GM06990 (cell line): ENCODE results near the gene DHX34.
"Not testable (repeated sequence)": the region's sequence is repeated elsewhere in the genome, so short reads cannot be mapped to it uniquely, and the experiment has no call there.

Source experiments
- DNase-seq: peaks from one replicate; pipeline ENCODE4 v3.0.0-alpha.2; 2011; ENCODE audit not compliant: insufficient read length; ENCODE audit errors: extremely low read depth
- H3K27me3 ChIP-seq: replicated peaks from 2 replicates; pipeline ENCODE4 v1.6.0; 2011; ENCODE audit warnings: low read length; ENCODE audit not compliant: control insufficient read depth, insufficient read depth
- H3K36me3 ChIP-seq: 2 replicates; pipeline ENCODE4 v1.5.1; 2011; ENCODE audit warnings: low read length; ENCODE audit not compliant: control insufficient read depth, insufficient read depth
- H3K4me3 ChIP-seq: replicated peaks from 2 replicates; pipeline ENCODE4 v1.5.1; 2011; ENCODE audit warnings: low read depth, mild to moderate bottlenecking, control low read depth, low read length
- TF ChIP-seq, protein P1 (sequence below): IDR thresholded peaks from 2 replicates; pipeline ENCODE4 v1.5.1; 2011; ENCODE audit warnings: low read length, control low read depth, mild to moderate bottlenecking, inconsistent platforms; ENCODE audit not compliant: insufficient read depth, poor library complexity, severe bottlenecking

Gene DHX34

GRCh38 chr19:47363758-47364531 is 14.8 kb downstream of the DHX34 start:
- Histone ChIP-seq H3K27me3 (no peaks in the 10 kb centered on the region), H3K4me3 (no peak overlapping the region), H3K36me3 (peaks cover 26% of the 10 kb centered on the region)
- no peak for DNase-seq
- TF ChIP-seq, protein P1, sequence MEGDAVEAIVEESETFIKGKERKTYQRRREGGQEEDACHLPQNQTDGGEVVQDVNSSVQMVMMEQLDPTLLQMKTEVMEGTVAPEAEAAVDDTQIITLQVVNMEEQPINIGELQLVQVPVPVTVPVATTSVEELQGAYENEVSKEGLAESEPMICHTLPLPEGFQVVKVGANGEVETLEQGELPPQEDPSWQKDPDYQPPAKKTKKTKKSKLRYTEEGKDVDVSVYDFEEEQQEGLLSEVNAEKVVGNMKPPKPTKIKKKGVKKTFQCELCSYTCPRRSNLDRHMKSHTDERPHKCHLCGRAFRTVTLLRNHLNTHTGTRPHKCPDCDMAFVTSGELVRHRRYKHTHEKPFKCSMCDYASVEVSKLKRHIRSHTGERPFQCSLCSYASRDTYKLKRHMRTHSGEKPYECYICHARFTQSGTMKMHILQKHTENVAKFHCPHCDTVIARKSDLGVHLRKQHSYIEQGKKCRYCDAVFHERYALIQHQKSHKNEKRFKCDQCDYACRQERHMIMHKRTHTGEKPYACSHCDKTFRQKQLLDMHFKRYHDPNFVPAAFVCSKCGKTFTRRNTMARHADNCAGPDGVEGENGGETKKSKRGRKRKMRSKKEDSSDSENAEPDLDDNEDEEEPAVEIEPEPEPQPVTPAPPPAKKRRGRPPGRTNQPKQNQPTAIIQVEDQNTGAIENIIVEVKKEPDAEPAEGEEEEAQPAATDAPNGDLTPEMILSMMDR: no peak

- H3K36me3 ChIP-seq: peaks cover 29% of the 10 kb centered on the region
- H3K4me3 ChIP-seq, DNase-seq, H3K27me3 ChIP-seq: not testable (repeated sequence)
These were observed 16.3 kb downstream of the DHX34 start for GRCh38 chr19:47365455-47365854.

DNA sequence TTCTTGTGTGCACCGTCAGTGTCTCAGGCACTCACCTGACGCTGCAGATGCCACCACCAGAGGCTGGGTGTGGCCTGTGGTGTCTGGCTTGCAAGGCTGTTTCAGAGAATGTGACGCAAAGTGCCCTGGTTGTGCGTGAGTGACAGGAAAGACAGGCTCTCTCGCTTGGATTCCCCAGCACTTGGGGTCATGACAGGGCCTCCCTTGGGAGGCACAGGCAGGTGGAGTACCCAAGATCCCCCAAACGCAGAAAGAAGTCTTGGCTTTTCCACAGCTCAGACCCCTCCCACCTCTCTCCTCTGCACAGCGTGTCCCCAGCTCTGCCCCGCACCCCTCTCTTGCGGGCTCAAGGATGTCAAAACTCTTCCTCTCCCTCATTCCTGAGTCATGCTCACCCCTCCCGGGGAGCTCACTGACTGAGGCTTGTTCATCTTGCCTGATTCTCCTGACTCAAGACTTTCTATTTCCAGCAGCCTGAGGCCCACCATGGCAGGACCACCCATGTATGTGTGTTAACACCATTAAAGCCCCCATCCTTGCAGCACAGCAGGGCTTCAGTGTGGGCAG is 21.0 kb downstream of the DHX34 start:
- peaks cover 35% of the 10 kb centered on the region for H3K36me3 ChIP-seq
- no peak overlapping the region for H3K4me3 ChIP-seq
- DNase-seq: no peak
- TF ChIP-seq, protein P1: no peak
- no peaks in the 10 kb centered on the region for H3K27me3 ChIP-seq

GRCh38 chr19:47371261-47371660 is 22.1 kb downstream of the DHX34 start:
- Histone ChIP-seq H3K27me3 (no peaks in the 10 kb centered on the region), H3K4me3 (no peak overlapping the region), H3K36me3 (peaks cover 42% of the 10 kb centered on the region)
- no peak for DNase-seq
- TF ChIP-seq, protein P1: no peak

DNA sequence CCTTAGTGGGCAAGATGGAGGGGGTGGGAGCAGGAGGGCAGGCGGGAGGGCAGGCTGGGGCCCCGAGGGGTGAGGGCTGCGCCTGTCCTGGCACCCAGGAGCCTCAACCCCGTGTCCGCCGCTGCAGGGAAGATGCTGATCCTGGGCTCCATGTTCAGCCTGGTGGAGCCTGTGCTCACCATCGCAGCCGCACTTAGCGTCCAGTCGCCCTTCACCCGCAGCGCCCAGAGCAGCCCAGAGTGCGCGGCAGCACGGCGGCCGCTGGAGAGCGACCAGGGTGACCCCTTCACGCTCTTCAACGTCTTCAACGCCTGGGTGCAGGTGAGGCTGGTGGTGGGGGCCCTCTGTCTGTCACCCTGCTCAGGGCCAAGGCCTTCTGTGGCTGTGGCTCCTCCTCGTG is 23.5 kb downstream of the DHX34 start:
- TF ChIP-seq, protein P1: no peak
- H3K27me3 ChIP-seq: no peaks in the 10 kb centered on the region
- H3K36me3 ChIP-seq: peaks cover 48% of the 10 kb centered on the region
- DNase-seq: no peak
- no peak overlapping the region for H3K4me3 ChIP-seq
